PC-9 (cell line): ENCODE results near the gene NXN. TPM values are rescaled to one million over a fixed set of nuclear protein-coding genes. Genes with fewer than 3 reads are reported as not detected.

Experiments
- BruUV-seq: library from RNA; stranded (reverse); fragments of 400-500 nt; replicated peaks from 2 replicates; lab custom pipeline; 2021; lab: Mats Ljungman, UMichigan
- CTCF ChIA-PET: fragments of 300-600 bp; sonication (Branson Sonifier 250); formaldehyde crosslinking; loops from one replicate; lab custom pipeline; 2022; ENCODE audit warnings: antibody characterized with exemption; lab: Charles Lee
- POLR2A ChIA-PET: fragments of 300-600 bp; sonication (Branson Sonifier 250); formaldehyde crosslinking; loops from one replicate; lab custom pipeline; 2022; ENCODE audit warnings: antibody characterized with exemption; ENCODE audit not compliant: unreplicated experiment; lab: Charles Lee
- DNase-seq, 2 experiments: peaks; one replicate each; pipeline versions ENCODE4 v3.0.0 to v3.0.0-alpha.2; 2015 to 2022; ENCODE audit warnings: mixed read lengths in 1 of 2
- H2AFZ ChIP-seq: fragments of 200-600 bp; sonication (generic); 2 replicates; pipeline ENCODE4 v1.8.1; 2017; ENCODE audit warnings: antibody characterized with exemption
- H3F3A ChIP-seq: fragments of 200-600 bp; sonication (generic); 2 replicates; pipeline ENCODE4 v1.8.1; 2017; ENCODE audit warnings: antibody characterized with exemption, mild to moderate bottlenecking, low read depth; ENCODE audit not compliant: insufficient read depth
- H3K27ac ChIP-seq: fragments of 200-600 bp; sonication (generic); 2 replicates; pipeline ENCODE4 v1.6.1; 2016; ENCODE audit warnings: mixed run types
- H3K27me3 ChIP-seq: fragments of 200-600 bp; sonication (generic); 2 replicates; pipeline ENCODE4 v1.6.1; 2016; ENCODE audit warnings: low read depth, mixed run types; ENCODE audit not compliant: insufficient read depth
- H3K36me3 ChIP-seq: fragments of 200-600 bp; sonication (generic); 2 replicates; pipeline ENCODE4 v1.6.1; 2016; ENCODE audit warnings: low read depth, mixed run types
- H3K4me1 ChIP-seq: fragments of 200-600 bp; sonication (generic); replicated peaks from 2 replicates; pipeline ENCODE4 v1.6.1; 2016; ENCODE audit warnings: mixed run types; ENCODE audit not compliant: insufficient read depth
- H3K4me2 ChIP-seq: fragments of 200-600 bp; sonication (generic); 2 replicates; pipeline ENCODE4 v1.6.1; 2017; ENCODE audit warnings: mixed run types
- H3K4me3 ChIP-seq: fragments of 200-600 bp; sonication (generic); 2 replicates; pipeline ENCODE4 v1.6.1; 2016; ENCODE audit warnings: mixed run types
- H3K79me2 ChIP-seq: fragments of 200-600 bp; sonication (generic); 2 replicates; pipeline ENCODE4 v1.6.1; 2017; ENCODE audit warnings: low read depth, mixed run types
- H3K9me2 ChIP-seq: fragments of 200-600 bp; sonication (generic); 2 replicates; pipeline ENCODE4 v1.8.1; 2017; ENCODE audit warnings: mild to moderate bottlenecking; ENCODE audit not compliant: insufficient read depth
- H3K9me3 ChIP-seq: fragments of 200-600 bp; sonication (generic); 2 replicates; pipeline ENCODE4 v1.8.1; 2016; ENCODE audit warnings: low read depth; ENCODE audit not compliant: insufficient read depth
- H4K20me1 ChIP-seq: fragments of 200-600 bp; sonication (generic); 2 replicates; pipeline ENCODE4 v1.8.1; 2017; ENCODE audit not compliant: insufficient read depth
- EZH2 ChIP-seq: fragments of 200-600 bp; sonication (generic); IDR thresholded peaks from 2 replicates; pipeline ENCODE4 v1.8.0; 2017; ENCODE audit warnings: antibody characterized with exemption, low read depth
- intact Hi-C: fragments of 100-400 bp; cut with micrococcal nuclease; formaldehyde crosslinking; loops from one replicate; pipeline ENCODE4 v1.10.0; 2022; ENCODE audit not compliant: unreplicated experiment
- total RNA-seq: library from RNA; stranded (reverse); gene quantifications from 2 replicates; pipeline ENCODE4 v1.2.3, GENCODE V29; 2021
- TF ChIP-seq, protein P1 (sequence below): fragments of 200-600 bp; sonication (generic); conservative IDR thresholded peaks from 2 replicates; pipeline ENCODE4 v1.6.1; 2017; ENCODE audit warnings: mixed run types, antibody characterized with exemption, mild to moderate bottlenecking, moderate library complexity

The NXN gene
- total RNA-seq, 1 experiment from 2014 or later, result 59.8 TPM

DNA sequence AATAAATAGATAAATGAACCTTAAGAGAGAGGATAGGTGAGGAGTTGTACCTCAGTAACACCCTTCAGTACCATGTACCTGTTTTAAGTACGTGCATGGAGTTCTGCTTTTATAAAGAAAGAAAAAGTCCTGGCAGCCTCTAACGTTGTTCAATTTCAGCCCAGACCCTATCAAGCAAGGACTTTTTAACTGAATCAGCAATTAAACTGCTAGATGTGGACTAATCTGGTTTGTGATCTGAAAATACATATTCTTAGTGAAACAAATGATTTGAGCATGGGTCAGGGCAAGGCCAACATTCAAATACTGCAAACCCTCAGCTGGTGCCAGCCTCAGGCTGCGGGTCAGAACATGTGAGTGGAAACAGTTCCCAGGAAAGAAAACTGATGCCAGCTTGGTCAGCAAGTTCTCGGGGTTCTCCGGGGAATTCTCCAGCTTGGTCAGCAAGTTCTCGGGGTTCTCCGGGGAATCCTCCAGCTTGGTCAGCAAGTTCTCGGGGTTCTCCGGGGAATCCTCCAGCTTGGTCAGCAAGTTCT lies 112.9 kb downstream of the NXN start:
- TF ChIP-seq, protein P1, sequence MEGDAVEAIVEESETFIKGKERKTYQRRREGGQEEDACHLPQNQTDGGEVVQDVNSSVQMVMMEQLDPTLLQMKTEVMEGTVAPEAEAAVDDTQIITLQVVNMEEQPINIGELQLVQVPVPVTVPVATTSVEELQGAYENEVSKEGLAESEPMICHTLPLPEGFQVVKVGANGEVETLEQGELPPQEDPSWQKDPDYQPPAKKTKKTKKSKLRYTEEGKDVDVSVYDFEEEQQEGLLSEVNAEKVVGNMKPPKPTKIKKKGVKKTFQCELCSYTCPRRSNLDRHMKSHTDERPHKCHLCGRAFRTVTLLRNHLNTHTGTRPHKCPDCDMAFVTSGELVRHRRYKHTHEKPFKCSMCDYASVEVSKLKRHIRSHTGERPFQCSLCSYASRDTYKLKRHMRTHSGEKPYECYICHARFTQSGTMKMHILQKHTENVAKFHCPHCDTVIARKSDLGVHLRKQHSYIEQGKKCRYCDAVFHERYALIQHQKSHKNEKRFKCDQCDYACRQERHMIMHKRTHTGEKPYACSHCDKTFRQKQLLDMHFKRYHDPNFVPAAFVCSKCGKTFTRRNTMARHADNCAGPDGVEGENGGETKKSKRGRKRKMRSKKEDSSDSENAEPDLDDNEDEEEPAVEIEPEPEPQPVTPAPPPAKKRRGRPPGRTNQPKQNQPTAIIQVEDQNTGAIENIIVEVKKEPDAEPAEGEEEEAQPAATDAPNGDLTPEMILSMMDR, result no peak
- TF ChIP-seq EZH2, result no peak
- Histone ChIP-seq H3K79me2 (no peaks in the 10 kb centered on the region), H3K9me3 (no peaks in the 10 kb centered on the region), H3K4me1 (no peaks in the 10 kb centered on the region), H3F3A (0 out of 2 replicates have a peak, but pooled peaks cover 5% of the 10 kb centered on the region), H3K36me3 (no peaks in the 10 kb centered on the region), H2AFZ (no peak overlapping the region), H3K9me2 (no peaks in the 10 kb centered on the region), H3K27me3 (no peaks in the 10 kb centered on the region), H3K4me2 (no peak overlapping the region), H4K20me1 (peaks cover 32% of the 10 kb centered on the region), H3K4me3 (no peak overlapping the region), H3K27ac (no peak overlapping the region)
- CTCF ChIA-PET, result no interaction called here
- BruUV-seq, result no TSS peak
- POLR2A ChIA-PET, result interaction anchor here (0.6 kb wide), 1 partner anchor 25 kb away, joined by 6 read pairs; no protein-coding TSS in a partner anchor
- intact Hi-C loops, result no loop called here
- no peak for DNase-seq

DNA sequence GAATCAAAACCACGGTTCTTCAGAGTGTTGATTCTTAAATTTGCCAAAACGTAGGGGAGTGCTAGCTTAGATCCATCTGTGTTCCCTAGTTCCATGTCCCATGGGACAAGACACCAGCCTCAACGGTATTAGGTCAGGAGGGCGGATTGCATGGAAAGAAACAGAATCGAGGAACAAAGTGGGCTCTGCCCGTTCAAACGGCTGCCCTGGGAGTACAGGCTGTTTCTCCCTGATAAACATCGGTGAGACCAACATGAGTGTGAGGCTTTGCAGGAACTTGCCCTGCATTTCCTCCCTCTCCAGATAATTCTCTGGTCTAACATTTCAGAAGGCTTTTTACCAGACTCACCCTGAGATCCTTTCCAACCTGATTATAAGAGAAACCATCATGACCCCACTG lies 115.3 kb downstream of the NXN start:
- CTCF ChIA-PET, result no interaction called here

DNA sequence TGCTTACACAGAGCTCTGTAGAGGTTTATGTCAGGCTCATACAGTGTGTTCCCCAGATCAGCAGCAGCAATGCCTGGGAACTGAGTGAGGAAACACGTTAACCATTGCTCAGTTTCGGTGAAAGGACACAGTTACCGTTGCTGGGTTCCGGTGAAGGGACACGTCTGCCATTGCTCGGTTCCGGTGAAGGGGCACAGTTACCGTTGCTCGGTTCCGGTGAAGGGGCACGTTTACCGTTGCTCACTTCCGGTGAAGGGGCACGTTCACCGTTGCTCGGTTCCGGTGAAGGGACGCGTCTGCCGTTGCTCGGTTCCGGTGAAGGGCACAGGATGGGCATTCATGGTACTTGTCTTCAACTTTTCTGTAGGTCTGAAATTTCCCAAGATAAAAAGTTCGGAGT lies 115.7 kb downstream of the NXN start:
- no peak for DNase-seq
- ChIA-PET CTCF (no interaction called here), POLR2A (no interaction called here)
- no peaks in the 10 kb centered on the region for H3K79me2 ChIP-seq
- H3F3A ChIP-seq, result 0 out of 2 replicates have a peak, but pooled peaks cover 5% of the 10 kb centered on the region
- no peaks in the 10 kb centered on the region for H3K27me3 ChIP-seq
- H3K27ac ChIP-seq, result no peak overlapping the region
- H3K36me3 ChIP-seq, result no peaks in the 10 kb centered on the region
- intact Hi-C loops, result no loop called here
- no peaks in the 10 kb centered on the region for H3K4me1 ChIP-seq
- H4K20me1 ChIP-seq, result peaks cover 22% of the 10 kb centered on the region
- BruUV-seq, result no TSS peak
- no peak overlapping the region for H3K4me2 ChIP-seq
- H3K9me3 ChIP-seq, result no peaks in the 10 kb centered on the region
- no peak for TF ChIP-seq EZH2
- TF ChIP-seq, protein P1, result no peak
- H3K9me2 ChIP-seq, result no peaks in the 10 kb centered on the region
- H3K4me3 ChIP-seq, result no peak overlapping the region
- no peak overlapping the region for H2AFZ ChIP-seq

More for the DNA sequence above, 115.3 kb downstream of the NXN start:
- BruUV-seq, result no TSS peak
- 0 out of 2 replicates have a peak, but pooled peaks cover 5% of the 10 kb centered on the region for H3F3A ChIP-seq
- no peak overlapping the region for H3K4me3 ChIP-seq
- H3K27me3 ChIP-seq, result no peaks in the 10 kb centered on the region
- no peaks in the 10 kb centered on the region for H3K36me3 ChIP-seq
- DNase-seq, result no peak
- TF ChIP-seq, protein P1, result no peak
- no peak for TF ChIP-seq EZH2
- peaks cover 24% of the 10 kb centered on the region for H4K20me1 ChIP-seq
- POLR2A ChIA-PET, result no interaction called here
- no peaks in the 10 kb centered on the region for H3K4me1 ChIP-seq
- no peak overlapping the region for H2AFZ ChIP-seq
- intact Hi-C loops, result no loop called here
- H3K9me2 ChIP-seq, result no peaks in the 10 kb centered on the region
- no peak overlapping the region for H3K4me2 ChIP-seq
- no peak overlapping the region for H3K27ac ChIP-seq
- H3K79me2 ChIP-seq, result no peaks in the 10 kb centered on the region
- no peaks in the 10 kb centered on the region for H3K9me3 ChIP-seq
